Measurements from ENCODE around the gene EPYC.

Gene EPYC, protein sequence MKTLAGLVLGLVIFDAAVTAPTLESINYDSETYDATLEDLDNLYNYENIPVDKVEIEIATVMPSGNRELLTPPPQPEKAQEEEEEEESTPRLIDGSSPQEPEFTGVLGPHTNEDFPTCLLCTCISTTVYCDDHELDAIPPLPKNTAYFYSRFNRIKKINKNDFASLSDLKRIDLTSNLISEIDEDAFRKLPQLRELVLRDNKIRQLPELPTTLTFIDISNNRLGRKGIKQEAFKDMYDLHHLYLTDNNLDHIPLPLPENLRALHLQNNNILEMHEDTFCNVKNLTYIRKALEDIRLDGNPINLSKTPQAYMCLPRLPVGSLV

DNA sequence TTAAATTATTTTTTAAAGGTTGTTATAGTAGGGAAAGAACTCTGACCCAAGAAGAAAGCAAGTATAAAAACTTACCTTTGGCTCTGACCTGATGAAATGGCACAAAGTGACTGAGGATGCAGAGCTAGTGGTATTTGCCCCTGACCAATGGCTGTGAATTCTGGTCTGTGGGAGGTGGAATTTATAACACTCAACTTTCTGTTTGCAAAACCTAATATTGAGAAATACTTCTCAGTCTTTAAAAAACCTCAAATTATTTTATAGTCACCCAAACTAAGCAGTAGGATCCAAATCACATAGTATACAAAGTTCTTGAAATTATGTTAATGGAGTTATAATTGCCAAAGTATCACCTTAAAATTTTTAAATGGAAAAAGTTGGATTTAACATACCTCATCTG lies at the start of gene EPYC:
Gene EPYC (minus strand): TSS at position 101 of the 400 bp plus-strand sequence. CDS start 2,407 bp downstream, outside the sequence.
- DNase-seq = no peak

DNA sequence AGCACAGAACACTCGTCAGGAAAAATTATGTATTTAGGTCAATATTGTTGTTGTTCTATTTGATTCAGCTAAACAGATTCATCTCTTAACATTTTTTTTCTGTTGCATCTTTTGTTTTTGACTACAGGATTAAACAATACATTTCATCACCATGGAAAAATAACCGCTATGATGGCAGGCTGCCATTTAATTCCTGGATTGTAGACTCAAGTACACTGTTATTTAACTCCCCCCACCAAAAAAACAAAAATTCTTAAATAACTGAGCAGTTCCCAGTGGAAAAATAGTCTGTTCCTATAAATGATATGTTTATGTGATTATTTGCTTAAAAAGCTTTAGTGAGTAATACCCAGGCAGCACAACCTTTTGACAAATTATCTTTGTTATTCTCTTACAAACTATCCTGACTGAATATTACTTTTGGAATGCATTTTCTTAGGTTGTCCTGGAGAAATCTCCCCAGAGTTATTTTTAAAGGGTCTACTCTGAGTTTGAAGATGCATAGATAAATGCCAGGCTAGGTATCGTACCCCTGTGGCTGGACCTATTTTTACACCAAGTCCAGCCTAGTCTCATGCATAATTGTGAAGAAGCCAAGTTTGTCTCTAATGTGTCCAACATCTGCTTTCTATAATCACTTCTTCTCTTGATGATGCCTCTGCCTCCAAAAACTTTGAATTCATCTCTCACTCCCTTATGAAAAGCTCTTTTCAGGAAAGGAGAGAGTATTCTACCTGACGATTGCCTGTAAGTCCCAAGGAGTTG lies 49.4 kb upstream of the EPYC start:
- DNase-seq = no peak

DNA sequence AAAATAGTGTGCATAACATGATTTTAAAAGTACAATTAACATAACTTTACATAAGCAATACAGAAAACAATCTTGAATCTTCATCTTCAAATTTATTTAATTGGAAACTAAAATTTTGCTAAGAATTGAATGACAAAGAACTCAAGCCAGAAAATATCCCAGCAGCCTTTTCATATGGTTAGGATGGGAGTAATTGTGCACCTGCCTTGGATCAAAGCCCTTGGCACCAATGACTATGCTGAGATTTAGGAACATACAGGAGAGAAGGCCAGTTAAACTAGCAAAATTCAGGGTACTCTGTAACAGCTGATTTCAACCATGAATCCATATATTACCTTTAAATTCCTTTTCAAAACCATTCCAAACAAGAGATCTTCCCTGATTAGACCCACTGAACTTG lies 47.3 kb upstream of the EPYC start:
- DNase-seq = no peak

DNA sequence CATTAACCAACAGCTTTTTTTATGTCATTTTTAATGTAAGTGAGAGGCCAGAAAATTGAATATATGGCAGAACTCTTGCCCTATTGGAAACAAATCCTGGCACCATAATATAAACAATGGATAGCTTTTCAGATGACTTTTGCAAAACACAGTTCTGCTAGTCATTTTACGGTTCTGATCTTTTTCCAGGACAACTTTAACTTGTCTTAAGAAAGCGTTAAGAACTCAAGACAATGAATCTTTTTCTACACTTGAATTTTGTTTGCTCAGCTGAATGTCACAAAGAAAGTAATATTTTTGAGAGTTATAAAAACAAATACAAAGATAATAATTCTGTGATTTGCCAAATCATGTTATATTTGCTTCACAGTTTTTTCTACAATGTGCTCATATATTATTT lies 39.8 kb upstream of the EPYC start:
- DNase-seq = no peak

DNA sequence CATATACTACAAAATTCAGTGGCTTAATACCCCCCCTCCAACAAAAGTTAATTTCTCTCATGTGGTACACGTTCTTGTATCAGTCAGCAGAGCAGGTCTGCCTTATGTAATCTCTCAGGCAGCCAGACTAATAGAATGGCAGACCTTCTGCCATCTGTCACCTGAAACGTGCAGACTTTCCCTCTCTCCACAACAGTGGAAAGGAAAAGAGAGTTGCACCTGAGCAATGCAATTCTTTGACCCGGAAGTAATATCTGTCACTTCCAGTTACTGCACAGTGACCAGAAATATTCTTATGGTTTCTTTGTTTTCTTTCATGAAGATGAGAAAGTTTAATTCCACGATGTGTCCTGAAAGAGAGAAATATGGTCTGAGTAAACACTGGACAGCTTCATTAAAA lies 38.6 kb upstream of the EPYC start:
- DNase-seq = no peak

DNA sequence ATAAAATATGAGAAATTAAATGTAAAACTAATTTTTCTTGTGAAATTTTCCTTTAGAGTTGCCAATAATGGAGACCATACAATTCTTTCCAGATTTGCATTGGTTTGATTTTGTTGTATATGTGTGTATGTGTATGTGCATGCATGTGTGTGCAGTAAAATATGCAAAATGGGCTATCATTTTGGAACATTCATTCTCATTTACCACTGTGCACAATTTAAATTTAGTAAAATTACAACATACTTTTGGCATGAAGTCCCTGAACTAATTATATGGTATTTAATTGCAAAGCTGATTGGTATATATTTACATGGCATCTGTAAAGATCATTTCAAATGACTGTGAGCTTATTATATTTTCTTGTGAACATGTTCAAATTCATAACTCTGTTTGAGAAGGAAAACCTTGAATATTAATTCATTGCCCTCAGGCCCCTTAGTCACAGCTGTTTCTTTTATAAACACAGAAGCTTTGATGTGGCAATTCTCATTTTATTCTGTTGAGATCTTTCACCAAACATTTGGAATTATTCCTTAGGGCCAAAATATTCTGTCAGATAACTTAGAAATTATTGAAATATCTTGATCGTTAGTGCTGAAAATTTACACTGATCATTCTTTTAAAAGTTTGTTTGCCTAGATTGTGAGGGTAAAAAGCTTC lies 35.5 kb upstream of the EPYC start:
- no peak for DNase-seq

DNA sequence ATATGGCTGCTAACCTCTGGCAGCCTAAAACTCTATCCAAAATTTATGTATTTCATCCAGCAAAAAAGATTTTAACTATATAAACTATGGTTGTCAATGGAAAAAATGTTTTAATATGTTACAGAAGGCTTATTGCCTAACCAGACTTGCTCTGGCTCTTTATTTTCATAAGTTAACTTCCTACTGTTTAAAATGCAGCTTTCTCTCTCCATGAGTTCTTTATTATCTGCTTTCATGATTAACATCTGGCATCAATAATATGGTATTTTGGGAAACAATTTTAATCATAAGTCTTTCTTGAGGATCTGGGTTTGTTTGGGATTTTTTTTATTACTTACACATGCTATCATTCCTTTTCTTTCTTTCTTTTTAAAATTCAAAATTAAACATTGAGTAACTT lies 32.5 kb upstream of the EPYC start:
- DNase-seq = no peak

DNA sequence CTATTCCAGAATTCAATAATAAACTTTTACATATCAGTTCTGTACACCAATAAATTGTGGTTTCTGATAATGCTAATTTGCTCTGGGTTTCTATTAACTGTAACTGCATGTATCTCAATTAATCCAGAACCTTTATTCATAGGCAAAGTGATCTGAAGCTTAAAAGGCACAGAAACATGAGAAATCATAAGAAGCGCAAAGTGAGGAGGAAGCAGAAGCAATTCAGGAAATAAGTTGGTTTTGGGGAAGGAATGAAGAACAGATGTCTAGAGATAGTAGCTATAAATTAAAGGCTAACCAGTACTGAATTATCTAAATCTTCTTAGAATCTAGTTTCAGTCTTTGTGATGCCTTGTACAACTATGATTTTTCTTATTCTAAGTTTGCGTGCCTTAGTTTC lies 28.5 kb upstream of the EPYC start:
- DNase-seq = no peak

DNA sequence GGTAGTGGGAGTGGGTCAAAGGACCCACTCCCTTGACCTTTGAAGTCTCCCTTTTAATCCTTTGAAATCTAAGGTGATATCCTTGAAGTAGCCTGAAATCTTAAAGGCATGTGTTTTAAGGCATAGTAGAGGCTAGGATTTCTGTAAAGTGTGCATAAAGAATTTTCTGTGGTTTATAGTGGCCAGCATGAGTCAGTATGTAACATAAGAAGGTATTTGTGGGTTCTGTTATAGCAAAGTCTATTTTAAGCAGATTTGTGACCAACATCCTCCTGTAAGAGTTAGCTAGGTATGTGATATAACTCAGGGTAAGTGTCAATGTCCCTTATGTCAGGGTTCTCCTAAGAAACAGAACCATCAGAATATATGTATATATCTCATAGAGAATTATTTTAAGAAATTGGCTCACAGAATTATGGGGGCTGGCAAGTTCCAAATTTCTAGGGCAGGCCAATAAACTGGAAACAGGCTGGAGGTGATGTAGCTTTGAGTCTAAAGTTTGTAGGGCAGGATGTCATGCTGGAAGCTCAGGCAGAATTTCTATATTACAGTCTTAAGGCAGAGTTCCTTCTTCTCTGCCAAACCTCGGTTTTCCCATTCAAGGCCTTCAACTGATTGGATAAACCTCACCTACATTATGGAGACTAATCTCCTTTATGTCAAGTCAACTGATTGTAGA lies 18.7 kb upstream of the EPYC start:
- no peak for DNase-seq

DNA sequence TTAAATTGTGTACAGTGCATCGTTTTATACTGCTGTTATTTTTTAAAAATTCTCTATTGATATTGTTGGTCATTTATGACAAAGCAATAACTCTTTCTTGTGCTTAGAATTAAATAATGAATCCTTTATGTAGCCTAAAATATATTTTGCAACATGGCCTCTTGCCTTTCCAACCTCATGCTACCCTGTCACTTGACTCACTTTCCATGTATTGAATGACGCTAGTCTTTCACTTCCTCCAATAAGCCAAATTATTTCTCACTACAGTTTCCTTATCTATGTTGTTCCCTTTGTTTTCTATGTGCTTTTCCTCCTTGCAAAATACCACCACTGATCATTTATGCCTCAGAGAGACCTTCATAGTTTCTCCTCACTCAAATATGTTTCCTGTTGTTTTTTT lies 16.3 kb upstream of the EPYC start:
- DNase-seq = no peak

DNA sequence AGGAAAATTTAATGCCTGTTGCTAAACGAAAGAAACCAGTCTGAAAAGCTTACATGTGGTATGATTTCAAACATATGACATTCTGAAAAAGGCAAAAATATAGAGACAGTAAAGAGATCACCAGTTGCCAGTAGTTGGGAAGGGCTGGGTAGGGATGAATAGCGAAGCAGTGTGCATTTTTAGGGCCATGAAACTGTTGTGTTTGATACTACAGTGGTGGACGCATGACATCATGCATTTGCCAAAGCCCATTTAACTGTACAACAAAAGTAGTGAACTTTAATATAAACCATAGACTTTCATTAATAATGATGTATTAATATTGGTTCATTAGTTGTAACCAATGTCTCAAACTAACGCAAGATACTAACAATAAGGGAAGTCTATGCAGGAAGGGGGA lies 14.7 kb upstream of the EPYC start:
- DNase-seq = no peak

DNA sequence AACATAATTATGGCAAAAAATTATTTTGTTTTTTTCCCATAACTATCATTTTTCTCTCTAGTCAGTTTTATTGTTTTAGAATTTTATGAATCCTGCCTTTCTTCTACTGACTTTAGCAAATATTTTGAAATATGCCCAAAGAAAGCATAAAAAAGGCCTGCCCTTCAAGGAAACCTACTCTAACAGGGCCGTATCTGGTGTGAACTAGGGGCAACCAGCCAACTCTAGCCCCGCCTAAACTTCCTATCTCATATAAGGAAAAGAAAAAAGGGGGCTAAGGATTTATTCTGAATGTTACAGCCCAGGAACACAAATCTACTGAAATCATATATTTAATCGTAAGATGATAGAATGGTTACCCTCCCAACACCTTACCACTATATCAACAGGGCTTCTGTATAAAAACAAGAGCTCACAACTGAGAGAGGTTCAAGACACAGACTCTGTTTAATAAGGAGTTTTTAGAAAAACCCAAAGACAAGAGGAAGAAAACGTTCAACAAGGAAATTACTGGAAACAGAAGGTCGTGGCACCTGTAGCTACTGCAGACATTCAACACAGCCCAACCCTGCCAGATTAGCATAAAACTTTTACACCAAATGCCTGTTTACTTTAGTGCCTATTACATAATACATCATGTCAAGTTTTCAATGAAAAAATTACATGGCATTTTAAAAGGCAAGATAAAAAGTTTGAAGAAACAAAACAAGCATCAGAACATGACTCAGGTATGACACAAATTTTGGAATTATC lies 12.9 kb upstream of the EPYC start:
- no peak for DNase-seq

DNA sequence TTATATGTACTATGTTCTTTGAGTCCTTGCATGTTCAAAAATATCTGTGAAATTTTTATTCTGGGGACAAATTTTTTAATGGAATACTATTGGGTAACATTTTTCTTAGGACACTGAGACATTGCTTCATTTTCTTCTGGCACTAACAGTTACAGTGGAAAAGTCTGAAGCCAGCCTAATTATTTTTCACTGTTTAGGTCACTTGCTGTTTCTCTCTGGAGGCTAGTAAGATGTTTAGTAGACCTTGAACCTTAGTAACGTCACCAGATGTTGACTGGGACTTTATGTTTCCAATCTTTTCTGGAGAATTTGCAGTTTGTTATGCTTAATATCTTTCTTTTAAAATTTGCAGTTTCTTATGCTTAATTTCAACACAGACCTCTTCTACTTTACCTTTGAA lies 12.3 kb upstream of the EPYC start:
- no peak for DNase-seq

DNA sequence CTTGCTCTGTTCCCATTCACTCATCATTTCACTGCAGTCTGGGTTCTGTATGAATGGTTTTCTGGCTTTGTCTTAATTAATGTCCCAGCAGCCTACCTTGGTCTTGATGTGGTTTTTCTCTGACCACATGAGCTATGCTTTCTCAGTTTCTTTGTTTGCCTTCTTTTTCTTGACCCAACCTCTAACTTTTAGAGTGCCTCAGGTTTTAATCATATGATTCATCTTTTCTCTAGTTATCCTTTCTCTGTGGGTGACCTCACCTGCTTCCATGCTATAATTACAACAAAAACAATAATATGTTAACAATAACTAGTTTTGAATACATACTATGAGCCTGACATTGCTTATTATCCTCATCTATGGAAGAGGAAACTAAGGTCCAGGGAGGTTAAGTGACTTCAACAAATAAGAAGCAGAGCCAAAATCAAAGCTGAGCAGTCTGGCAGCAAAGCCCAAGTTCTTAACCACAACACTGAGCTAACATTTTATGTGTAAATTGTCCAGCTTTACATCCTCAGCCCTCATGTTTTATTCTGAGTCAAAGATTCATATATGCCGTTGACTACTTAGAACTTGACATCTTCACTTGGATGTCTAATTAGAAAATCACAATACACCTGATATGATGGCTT lies 4.7 kb upstream of the EPYC start:
- no peak for DNase-seq

DNA sequence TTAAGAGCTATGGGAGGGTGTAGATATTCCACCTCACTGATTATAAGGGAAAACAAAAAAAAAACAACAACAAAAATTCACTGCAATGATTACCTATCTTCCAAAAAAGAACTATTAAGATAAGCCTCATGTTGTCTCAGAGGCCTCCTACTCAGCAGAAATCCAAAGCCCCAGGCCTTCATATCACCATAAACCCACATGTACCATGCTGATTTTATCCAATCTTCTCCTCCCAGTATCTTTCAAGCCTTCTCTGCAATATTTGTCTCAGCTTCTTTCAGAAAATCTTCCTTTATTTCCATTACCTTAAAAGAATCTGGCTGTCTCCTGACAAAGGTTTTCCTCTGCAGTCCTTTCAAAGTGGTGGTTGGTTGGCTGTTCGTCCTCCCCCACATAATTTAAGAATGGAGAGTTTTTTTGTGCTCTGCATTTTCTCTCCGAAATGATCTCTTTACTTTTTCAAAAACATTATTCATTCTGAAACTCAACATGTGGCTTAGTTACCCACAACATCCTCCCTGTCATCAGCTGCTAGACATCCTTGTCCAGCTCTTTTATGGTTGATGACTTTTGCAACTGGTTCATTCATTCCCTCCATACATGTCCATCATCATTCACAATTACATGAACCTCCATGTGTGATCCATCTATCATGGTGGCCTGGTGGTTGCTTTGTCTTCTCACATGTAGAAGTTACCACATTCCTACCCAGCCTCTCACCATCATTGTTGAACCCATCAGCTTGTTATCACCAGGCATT lies 2.9 kb upstream of the EPYC start:
- no peak for DNase-seq

DNA sequence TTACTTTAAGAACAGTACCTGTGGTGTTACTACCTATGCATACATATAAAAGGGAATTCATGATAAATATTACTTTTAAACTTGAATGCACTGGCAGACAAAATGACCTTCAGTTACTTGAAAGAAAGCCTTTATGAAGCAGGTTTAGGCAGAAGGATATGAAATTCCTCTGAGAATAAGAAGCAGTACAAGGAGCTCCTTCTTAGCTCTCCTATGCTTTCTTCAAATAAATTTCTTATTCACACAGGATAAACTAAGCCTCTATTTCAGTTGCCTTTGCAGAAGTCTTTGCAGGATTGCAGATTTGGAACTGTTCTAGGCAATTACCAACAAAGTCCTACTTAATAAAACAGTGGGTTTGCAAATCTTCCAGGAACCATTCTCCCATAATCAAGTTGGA lies 1.0 kb downstream of the EPYC start:
- DNase-seq = no peak

DNA sequence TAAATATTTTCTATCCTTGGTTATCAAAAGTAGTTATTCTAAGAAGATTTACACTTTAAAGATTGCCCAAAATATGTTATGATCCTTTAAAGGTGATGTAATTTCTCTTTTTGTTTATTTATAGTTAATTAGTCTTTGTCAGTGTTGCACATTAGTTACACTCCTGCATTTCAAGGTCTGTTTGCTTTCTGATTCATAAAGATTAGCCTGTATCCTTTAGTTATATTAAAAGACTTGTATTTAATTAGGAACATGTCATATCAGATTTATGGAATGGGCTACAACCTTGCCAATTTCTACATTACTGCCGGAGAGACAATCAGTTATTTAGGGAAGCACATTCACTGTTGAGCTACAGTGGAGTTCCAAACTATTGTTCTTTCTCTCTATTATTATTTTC lies 3.5 kb downstream of the EPYC start:
- DNase-seq = no peak

DNA sequence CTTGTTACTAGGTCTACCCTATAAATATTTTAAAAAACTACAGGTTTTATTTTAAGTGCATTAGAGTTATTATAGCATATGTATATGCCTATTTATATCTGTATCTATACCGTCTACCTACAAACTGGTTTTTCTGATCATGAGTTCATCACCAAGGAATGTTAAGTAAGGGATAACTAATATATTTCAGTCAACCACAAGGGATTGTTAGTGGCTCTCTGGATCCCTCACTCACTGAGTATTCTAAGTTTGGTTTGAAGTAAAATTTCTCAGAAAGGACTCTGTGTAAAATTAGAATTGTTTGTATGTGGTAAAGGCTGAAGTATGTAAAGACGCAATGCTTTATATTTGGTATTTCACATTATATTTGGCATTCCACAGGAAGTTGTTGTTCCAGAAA lies 4.8 kb downstream of the EPYC start:
- no peak for DNase-seq

DNA sequence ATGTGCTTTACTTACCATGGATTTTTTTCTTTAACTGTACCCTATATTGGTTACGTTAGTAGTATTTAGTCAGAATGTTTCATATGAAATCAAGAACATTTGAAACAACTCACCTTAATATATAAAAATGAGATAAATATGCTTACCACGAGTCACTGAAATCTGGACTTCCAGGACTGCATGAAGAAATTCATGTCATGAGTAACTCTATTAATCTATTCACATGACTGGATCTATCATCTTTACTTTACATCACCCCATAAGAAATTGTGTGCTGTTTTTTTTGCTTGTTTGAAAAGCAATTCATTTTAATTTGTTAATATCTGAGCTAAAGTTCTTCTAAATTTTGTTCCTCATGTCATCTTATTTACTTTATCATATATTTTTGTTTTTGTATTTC lies 5.2 kb downstream of the EPYC start:
- no peak for DNase-seq

DNA sequence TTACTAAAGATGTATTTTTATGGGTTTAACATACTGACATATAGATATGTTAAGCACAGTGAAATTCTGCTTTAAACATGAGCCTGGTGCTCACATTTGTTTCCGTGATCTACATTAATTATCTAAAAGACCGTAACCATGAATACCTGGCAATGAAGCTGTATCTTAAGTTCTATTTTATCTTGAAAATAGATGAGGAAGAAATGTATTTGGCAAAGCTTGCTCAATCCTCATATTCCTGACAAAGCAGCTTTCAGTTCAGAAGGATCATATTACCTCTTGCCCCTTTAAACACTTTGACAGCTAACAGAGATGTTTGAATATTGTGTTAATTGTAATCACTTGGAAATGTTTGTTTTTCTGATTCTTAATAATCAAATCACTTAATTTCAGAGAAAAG lies 9.8 kb downstream of the EPYC start:
- DNase-seq = no peak

DNA sequence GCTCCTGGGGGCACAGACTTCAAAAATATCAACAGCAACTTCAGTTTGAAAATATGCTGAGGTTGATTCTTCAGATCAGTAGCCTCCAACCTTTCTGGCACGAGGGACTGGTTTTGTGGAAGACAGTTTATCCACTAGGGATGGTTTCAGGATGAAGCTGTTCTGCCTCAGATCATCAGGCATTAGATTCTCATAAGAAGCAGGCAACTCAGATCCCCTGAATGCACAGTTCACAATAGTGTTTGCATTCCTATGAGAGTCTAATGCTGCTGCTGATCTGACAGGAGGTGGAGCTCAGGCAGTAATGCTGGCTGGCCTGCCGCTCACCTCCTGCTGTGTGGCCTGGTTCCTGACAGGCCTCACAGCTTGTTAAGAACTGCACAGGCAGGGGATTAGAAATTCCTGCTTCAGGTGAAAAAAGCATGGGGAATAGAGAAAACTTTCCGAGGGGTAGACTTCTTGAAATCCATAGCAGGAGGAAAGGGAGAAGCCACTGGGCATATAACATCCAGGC lies 12.8 kb downstream of the EPYC start:
- DNase-seq = no peak

All from activated CD4-positive, alpha-beta T cell treated with anti-CD3 and anti-CD28 coated beads for 4 hours (primary cell).